ENCODE measurements around the gene ABCA5.
"Not testable (repeated sequence)": the region's sequence is repeated elsewhere in the genome, so short reads cannot be mapped to it uniquely, and the experiment has no call there.

Gene ABCA5

DNA sequence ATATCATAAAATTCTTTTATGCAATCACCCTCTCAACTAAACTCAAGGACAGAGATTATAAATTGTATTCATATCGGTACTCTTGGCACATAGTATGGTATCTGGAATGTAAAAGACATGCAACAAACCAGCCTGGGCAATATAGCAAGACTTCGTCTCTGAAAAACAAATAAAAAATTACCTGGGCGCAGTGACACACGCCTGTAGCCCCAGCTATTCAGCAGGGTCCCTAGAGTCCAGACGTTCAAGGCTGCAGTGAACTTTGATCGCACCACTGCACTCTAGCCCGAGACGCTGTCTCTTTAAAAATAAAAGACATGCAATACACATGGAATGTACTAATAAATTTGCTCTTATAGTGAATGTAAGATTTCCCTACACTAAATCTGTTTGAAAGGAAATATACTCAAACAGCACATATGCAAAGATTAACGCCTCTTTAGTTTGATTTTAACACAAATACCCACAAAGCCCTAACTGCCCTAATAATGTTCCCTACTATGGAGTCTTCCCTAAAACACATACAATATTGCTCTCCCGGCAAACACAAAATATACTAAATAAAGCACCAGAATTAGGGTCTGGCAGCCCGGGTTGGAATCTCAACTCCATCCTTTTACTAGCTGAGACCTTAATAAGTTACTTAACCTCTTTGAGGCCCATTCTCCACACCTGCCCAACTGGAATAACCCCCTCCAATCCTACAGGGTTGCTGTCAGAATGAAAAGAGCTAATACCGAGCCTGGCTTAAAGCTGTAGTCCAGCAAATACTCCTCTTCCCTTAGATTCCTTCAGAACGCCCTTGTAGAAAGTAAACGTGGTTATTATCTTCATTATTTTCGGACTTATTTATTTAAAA lies 1.2 kb downstream of the ABCA5 start:
- DNase-seq, result no peak

DNA sequence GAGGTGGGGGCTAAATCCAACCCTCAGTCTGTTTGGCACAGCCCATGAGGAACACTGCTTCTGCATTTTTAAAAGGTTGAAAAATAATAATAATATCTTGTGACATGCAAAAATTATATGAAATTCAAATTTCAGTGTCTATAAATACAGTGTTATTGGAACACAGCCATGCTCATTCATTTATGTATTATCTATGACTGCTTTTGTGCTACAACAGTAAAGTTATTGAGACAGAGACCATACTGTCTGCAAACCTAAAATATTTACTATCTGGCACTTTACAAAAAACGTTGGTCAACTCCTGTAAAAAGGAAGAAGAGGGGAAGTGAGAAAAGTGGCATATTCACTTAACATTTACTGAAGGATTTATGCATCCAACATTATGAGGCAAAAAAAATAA lies 3.1 kb downstream of the ABCA5 start:
- DNase-seq, result no peak

DNA sequence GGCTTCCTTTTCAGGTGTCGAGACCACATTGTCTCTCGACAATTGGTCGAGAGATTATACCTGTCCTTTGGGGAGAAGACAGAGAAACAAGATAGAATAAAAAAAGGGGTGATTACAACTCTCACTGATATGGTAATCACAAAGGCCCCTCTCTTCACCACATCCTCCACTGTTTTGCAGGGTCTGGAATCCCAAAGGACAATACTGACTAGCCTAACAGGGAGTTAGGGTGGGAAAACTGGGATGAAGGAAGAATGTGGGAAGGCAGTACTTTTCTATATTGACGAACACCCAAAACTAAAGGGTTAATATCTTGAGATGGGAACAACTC lies 6.1 kb downstream of the ABCA5 start:
- DNase-seq, result no peak

DNA sequence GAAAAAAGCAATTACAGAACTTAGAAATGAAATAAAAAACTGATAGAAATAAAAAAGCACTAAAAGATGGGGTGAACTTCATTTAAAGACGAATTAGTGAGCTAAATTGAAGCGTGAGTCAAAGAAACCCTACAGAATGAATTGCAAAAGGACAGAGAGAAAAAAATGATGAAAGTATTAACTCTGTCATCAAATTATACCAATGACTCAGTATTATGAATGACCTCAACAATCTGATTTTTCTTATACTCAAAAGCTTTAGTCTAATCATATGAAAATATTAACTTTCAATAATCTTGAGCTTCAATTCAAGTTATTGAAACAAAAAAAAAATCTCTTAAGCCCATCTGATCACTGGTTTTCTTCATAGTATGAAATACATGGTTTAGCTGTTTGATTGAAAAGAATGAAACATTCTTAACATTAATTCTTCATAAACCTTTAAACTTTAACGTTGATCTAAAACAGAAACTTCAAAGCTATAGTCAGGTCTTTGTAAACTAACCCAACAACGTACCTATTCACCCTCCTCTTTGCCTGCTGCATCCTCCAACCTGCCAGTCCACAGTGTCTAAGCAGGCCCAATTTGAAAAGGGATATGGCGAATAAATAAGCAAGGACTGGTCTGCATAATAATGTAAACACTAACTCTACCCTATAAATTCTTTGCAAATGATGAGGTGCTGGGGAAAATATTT lies 6.6 kb downstream of the ABCA5 start:
- no peak for DNase-seq

DNA sequence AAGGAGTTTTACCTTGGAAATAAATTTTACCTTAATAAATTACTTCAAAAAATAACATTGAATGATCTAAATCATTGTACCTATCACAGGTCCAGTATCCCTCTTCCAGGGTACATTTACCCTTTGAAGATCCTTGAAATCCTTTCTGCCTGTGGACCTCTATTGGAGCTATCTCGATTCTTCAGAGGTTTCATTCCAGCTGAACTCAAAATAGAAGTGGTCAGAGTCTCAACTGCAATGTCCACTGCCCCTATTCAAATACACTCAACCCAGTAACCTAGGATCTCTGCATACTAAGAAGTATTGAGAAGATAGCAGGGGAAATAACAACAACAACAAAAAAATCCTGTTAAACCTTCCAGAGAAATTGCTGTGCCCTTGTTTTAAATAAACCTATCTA lies 9.3 kb downstream of the ABCA5 start:
- DNase-seq, result no peak

DNA sequence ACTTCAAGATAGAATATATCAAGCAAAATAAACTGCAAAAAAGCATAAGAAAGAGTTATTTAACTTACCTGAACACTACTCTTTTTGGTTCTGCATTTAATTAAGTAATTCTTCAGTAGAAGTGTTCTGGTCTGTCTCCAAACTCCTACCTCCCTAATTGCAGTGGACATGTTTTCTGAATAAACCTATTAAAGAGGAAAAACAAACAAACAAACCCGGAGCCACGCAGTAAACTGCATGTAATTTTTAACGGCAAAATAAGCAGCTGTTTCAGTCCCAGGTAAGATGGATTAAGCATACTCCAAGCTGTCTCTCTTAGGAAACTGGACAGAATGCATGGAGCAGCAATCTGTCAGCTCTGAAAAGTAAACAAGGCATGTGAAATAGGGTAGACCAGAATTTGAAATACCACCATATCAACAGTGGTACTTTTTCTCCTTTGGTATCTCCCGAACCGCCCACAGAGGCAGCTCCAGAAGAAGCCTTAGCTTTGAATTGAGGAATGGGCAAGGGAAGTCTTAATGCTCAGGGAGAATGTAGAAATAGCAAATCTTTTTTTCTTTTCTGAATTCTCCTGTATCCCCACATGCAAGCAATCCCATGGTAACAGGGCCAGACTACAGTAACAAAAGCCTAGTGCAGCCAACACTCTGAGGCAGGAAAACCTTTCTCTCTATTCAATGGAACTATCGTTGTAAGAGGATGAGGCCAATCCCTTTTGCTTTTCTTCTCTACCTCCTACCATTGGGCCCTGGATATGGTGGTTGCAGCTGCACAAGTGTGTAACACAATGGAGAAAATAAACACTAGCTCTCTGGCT lies 12.5 kb downstream of the ABCA5 start:
- DNase-seq, result peak; percentile 37 to 39

DNA sequence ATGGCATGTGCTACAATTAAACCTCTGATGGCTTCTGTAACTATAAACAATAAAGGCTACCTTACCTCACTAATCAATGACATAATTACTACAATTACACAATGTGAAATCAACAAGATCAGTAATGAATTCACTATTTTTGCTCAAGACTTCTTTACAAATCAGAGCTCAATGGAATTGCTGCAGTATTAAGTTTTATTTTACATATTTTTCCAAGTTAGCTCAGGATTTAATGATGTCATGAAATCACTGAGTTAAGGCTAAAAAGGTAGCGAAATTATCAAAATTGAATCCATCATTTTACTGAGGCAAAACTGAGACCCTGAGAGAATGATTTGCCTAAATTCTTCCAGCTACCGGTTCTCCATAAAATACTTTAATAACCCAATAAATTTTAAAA lies 21.8 kb downstream of the ABCA5 start:
- no peak for DNase-seq

DNA sequence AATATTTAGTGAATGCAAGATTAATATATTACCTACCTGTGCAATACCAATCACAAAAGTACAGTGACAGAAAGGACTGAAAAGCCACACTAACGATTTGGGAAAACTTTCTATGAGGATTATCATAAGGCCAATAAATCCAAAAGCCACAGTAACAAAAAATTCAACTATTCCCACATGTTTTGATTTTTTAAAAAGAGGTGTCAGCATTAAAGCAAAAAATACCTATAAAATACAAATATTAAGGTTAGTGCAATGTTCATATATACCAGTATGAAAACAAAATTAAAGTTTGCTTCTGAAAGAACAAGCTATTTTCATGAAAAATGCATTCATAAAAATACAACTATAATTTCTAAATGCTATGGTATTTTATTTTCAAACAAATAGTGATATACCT lies 24.3 kb downstream of the ABCA5 start:
- DNase-seq, result no peak

DNA sequence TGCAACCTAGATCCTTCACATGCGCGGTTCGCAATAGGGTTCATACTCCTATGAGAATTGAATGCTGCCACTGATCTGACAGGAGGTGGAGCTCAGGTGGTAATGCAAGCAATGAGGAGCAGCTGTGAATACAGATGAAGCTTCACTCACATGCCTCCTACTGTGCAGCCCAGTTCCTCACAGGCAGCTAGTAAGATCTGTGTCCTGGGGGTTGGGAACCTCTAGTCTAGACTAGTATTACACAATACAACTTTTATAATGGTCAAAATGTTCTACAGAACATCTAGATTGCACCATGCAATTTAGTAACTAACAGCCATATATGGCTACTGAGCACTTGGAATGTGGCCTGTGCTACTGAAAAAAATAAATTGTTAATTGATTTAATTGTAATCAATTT lies 26.7 kb downstream of the ABCA5 start:
- no peak for DNase-seq

DNA sequence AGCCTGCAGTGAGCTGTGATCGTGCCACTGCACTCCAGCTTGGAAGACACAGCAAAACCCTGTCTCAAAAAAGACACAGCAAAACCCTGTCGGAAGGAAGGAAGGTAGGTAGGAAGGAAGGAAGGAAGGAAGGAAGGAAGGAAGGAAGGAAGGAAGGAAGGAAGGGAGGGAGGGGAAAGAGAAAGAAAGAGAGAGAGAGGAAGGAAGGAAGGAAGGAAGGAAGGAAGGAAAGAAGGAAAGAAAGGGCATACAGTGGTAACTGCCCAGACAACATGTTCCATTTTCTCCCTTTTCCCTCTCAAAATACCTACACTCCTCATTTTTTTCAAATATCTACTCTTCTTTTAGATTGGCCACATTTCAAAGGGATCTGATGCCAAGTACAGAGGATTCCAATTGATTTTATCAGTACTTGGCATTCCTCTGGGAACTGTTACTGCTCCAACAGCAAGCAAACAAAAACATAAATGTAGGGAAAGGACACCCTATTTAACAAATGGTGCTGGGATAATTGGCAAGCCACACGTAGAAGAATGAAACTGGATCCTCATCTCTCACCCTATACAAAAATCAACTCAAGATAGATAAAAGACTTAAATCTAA lies 28.7 kb downstream of the ABCA5 start:
- DNase-seq, result not testable (repeated sequence)

DNA sequence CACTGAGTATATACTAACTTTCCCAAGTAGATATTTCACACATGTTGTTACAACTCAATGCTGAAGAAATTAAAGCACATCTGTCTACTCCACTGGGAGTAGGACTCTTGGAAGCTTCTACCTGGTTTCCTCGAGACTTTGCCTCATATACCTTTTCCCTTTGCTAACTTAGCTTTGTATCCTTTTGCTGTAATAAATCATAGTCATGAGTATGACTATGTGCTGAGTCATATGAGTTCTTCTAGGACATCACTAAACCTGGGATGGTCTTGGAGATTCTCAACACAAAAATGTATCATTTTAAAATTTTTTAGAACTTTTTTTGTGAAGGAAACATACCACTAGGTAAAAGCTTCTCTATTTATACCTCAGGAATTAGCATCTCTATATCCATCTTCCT lies 39.8 kb downstream of the ABCA5 start:
- no peak for DNase-seq

DNA sequence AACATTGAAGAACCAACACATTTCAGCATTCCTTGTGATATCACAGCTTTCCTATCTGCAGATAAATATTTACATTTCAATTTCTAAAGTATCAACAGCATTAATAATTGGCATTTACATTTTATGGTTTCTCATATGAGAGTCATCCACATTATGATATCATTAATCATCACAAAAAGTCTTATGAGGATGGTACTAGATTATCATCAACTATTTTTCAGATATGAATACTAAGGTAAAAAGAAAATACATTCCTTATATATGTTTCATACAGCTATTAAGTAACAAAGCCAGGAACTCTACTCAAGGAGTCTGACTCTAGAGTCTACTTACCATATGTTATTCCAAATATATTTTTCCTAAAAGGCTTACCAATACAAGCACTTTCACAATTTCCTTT lies 40.7 kb downstream of the ABCA5 start:
- no peak for DNase-seq

DNA sequence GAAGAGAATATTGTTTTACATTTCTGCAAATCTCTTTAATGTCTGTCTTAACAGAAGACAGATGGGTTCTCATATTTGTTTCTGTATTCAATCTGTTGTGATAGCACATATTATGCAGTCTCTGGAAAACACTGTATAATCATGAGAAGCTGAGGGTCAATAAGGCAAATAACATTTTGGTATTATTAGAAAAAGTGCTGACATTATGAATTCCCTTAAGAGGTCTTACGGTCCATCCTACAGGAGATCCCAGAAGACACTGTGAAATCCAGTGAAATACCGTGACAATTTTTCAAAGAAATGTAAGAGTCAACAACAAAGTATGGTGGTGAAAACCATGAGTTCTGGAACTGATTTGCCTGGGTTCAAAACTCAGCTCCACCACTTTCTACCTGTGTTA lies 42.3 kb downstream of the ABCA5 start:
- DNase-seq, result no peak

DNA sequence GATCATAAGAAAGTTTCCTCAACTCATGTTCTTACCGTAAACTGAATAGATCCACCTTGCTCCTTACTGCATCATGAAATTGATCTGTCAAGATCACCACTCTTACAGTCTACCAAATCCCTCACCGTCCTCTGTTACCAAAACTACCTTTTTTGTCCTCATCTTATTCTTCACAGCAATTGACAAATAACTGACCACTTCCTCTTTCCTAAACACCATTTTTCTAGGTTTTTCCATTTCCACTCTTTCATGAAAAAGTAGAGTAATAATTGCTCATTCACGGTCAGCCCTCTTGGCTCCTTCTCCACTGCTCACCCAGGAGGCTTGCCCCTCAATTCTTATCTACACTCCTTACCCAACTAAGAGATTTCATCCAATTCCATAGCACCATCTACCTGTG lies 44.9 kb downstream of the ABCA5 start:
- DNase-seq, result no peak

DNA sequence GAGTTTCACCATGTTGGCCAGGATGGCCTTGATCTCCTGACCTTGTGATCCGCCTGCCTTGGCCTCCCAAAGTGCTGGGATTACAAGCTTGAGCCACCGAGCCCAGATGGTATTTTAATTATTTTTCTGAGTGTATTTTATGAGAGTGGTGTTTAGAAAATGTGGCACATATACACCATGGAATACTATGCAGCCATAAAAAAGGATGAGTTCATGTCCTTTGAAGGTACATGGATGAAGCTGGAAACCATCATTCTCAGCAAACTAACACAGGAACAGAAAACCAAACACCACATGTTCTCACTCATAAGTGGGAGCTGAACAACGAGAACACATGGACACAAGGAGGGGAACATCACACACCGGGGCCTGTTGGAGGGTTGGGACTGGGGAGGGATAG lies 50.7 kb downstream of the ABCA5 start:
- not testable (repeated sequence) for DNase-seq

DNA sequence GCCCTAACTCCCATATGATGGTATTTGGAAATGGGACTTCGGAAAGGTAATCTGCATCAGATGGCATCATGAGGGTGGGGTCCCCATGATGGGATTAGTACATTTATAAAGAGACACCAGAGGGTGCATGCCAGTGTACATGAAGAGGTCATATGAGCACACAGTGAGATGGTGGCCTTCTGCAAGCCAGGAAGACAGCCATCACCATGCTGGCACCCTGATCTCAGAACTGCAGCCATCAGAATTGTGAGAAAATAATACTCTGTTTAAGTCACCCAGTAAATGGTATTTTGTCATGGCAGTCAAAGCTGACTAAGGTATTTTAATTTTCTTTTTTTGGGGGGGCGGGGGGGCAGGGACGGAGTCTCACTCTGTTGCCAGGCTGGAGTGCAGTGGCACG lies 51.2 kb downstream of the ABCA5 start:
- no peak for DNase-seq

DNA sequence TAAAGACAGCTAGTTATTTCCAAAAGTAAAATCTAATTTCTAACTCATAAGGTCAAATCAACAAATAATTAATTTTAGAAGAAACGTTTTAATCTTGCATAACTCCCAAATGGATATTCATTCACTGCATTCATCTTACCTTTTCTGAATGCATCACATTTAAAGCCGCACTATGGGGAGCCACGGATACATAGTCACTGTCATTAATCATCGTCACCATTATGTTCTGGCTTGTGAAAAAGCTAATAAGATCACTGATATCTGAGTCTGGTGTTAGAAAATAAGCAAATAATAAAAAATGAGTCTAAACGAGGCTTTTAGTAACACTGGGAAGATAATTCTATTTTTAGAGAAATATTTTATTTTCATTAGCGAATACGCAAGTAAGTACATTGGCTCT lies 55.9 kb downstream of the ABCA5 start:
- no peak for DNase-seq

DNA sequence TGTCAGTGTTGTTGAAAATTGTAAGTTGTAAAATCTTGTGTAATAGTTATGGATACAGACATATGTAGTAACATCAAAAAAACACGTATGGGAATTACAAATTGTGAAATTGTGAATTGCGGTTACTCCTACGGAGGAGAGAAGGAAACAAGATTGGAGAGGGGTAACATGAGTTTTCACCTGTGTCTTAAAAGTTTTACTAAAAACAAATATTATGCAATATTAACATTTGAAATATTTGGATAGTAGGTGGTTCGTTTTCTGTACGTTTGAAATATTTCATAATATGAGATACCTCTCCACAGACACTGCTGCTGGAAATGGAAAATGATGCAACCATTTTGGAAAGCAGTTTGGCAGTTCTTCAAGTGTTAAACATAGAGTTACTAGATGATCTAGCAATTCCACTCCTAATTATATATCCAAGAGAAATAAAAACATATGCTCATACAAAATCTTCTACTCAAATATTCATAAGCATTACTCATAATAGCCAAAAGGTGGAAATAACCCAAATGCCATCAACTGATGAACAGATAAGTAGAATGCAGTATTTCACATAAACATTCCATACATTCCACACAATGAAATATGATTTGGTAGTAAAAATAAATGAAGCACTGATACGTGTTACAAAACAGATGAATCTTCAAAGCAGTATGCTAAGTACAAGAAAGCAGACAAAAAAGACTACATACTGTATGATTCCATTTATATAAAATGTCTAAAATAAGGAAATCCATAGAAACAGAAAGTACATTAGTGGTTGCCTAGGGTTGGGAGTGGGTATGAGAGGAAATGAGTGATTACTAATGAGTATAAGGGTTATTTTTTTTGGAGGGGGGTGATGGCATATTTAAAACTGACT lies 57.6 kb downstream of the ABCA5 start:
- no peak for DNase-seq

DNA sequence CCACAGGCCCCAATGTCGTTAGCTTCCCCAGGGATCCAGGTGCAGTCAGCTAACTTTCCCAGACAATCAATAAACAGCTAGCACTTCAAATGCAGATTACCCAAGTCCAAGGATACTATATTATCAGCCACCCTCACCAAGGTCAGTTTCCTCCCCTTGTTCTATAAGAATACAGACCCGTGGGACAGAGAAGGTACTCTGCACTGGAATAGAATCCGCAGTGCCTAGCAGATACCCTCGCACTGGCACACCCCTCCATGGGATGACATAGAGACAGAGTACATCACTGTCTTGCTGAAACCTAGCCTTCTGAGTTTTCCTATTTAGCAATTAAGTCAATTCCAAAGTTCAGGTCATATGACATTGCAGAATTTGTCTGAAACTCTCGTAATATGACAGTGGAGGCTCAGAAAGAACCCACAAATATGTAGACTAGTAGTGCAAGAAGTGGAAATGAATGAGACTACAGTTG lies 58.4 kb downstream of the ABCA5 start:
- DNase-seq, result no peak

DNA sequence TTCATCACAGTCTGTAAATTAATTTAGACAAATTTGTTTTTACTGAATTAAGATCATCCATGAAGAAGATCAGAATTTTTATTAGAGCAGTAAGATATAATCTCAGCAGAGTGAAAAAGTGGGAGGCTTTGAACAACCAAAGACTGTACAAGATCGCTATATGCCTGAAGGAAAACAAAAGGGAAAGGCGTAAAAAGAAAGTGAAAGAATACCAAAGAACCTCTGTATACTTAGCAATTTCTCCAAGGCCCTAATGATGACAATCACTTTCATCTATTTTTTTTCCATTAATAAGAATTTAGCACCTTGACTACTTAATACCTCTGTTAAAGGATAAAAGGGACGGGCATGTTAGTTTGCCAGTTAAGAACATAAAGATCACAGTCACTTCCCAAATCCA lies 59.7 kb downstream of the ABCA5 start:
- no peak for DNase-seq

DNA sequence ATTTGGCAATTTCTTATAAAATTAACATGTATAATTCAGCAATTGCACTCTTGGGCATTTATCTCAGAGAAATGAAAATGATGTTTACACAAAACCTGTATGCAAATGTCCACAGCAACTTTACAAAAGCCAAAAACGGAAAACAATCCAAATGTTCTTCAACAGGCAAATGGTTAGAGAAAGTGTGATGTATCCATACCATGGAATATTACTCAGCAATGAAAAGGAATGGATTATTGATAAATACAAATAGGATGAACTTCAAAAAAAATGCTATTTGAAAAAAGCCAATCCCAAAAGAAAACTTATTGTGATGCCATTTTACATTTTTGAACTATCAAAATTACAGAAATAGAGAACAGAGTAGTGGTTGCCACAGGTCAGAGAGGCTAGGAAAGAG lies 61.1 kb downstream of the ABCA5 start:
- DNase-seq, result no peak

DNA sequence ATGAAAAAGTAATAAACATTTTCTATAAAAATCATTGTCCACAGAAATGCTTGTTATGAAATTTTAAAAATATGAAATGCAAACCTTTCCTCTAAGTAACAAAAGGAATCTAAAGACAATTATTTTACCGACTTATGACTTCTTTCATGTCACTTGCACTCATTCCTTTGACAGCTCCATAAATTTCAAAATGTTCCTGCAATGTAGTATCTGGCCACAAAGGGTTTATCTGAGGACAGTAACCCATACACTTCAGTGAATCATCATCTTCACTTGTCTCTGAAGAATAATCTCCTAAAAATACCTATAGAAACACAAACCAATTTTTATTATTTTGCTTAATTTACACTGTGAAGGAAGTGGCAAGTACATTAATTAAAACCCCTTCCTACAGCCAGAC lies 72.7 kb downstream of the ABCA5 start:
- DNase-seq, result no peak
